Measurements from ENCODE around the gene ALOX15. TPM values are rescaled to one million over a fixed set of nuclear protein-coding genes. Genes with fewer than 3 reads are reported as not detected.

The ALOX15 gene
- total RNA-seq, 4 donors from 2014 or later, result not detected

GRCh38 chr17:4678448-4679026 is 37.1 kb upstream of the ALOX15 start:
- intact Hi-C loops (cut with DNase I), result no loop called here
- DNase-seq (ENCODE audit: extremely low spot score), result no peak
- H3K4me1 ChIP-seq, result peaks cover 0 to 8% (median 3%) of the 10 kb centered on the region in 4 donors
- TF ChIP-seq CTCF (IDR thresholded peaks at IDR 0.05) (no peak), POLR2AphosphoS5 (IDR thresholded peaks at IDR 0.05) (no peak), EP300 (IDR thresholded peaks at IDR 0.05) (no peak), POLR2A (IDR thresholded peaks at IDR 0.05; ENCODE audit: low read depth) (no peak)
- no peak overlapping the region for H3K4me3 ChIP-seq
- peaks cover 38 to 95% (median 84%) of the 10 kb centered on the region in 4 donors for H3K36me3 ChIP-seq
- H3K27me3 ChIP-seq, result no peaks in the 10 kb centered on the region
- 59% methylated on average over 12 of the region's 14 CpGs for WGBS
- H3K27ac ChIP-seq (replicated peaks in 1 of 4), result no peak overlapping the region
- no peaks in the 10 kb centered on the region for H3K9me3 ChIP-seq

DNA sequence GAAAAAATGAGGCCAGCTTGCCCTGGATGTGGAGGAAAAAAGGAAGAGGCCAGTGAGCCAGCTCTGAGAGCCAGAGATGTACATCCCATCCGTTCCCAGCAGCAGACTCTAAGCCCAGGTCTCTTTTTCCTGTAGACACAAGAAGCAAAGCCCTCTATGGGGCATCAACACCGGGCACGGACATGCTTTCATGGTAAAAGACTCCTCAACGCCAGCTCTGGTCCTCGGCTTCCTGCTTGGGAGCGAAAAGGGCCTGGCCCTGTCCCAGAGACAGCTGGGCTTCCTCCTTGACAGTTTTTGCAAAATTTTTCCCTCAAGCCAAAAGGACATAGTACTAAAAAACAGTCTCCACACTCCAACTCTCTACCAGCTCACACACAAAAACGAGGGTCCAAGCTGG is 35.3 kb upstream of the ALOX15 start:
- no peak for DNase-seq (ENCODE audit: extremely low spot score)
- H3K27me3 ChIP-seq, result no peaks in the 10 kb centered on the region
- intact Hi-C loops (cut with DNase I), result no loop called here
- no peak overlapping the region for H3K27ac ChIP-seq (replicated peaks in 1 of 4)
- H3K9me3 ChIP-seq, result no peaks in the 10 kb centered on the region
- WGBS, result 70% methylated on average over 7 of the region's 7 CpGs
- H3K36me3 ChIP-seq, result peaks cover 39 to 100% (median 90%) of the 10 kb centered on the region in 4 donors
- no peak overlapping the region for H3K4me3 ChIP-seq
- TF ChIP-seq EP300 (IDR thresholded peaks at IDR 0.05), result no peak
- TF ChIP-seq POLR2A (IDR thresholded peaks at IDR 0.05; ENCODE audit: low read depth), result no peak
- no peak for TF ChIP-seq POLR2AphosphoS5 (IDR thresholded peaks at IDR 0.05)
- no peak for TF ChIP-seq CTCF (IDR thresholded peaks at IDR 0.05)
- peaks cover 0 to 7% (median 3%) of the 10 kb centered on the region in 4 donors for H3K4me1 ChIP-seq

- TF ChIP-seq EP300 (IDR thresholded peaks at IDR 0.05) (no peak), POLR2A (IDR thresholded peaks at IDR 0.05; ENCODE audit: low read depth) (no peak), POLR2AphosphoS5 (IDR thresholded peaks at IDR 0.05) (no peak), CTCF (IDR thresholded peaks at IDR 0.05) (no peak)
- Histone ChIP-seq H3K4me3 (no peak overlapping the region), H3K4me1 (peaks cover 0 to 7% (median 3%) of the 10 kb centered on the region in 4 donors), H3K27ac (replicated peaks in 1 of 4) (no peak overlapping the region), H3K9me3 (no peaks in the 10 kb centered on the region), H3K36me3 (peaks cover 39 to 100% (median 90%) of the 10 kb centered on the region in 4 donors), H3K27me3 (no peaks in the 10 kb centered on the region)
- intact Hi-C loops (cut with DNase I), result no loop called here
- no peak for DNase-seq (ENCODE audit: extremely low spot score)
- 94% methylated on average over 10 of the region's 10 CpGs for WGBS
Measured at GRCh38 chr17:4675791-4676190, 34.3 kb upstream of the ALOX15 start.

DNA sequence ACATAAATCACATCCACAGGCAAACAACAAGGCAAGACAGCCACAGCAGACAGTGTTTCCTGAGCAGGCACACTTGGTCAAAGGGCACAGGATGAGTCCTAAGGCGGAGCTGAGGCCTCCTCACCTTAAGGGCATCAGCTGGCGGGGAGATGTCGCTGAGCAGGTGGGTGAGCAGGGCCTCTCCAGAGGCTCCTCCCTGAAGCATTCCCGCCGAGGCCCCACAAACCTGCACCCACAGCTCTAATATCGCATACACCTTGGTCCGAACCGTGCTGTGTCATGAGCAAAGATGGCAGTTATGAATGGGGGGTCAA is 33.2 kb upstream of the ALOX15 start:
- no peaks in the 10 kb centered on the region for H3K27me3 ChIP-seq
- H3K4me1 ChIP-seq, result peaks cover 0 to 7% (median 3%) of the 10 kb centered on the region in 4 donors
- peaks cover 39 to 98% (median 84%) of the 10 kb centered on the region in 4 donors for H3K36me3 ChIP-seq
- DNase-seq (ENCODE audit: extremely low spot score), result no peak
- intact Hi-C loops (cut with DNase I), result no loop called here
- 98% methylated on average over 8 of the region's 8 CpGs for WGBS
- H3K9me3 ChIP-seq, result no peaks in the 10 kb centered on the region
- TF ChIP-seq POLR2AphosphoS5 (IDR thresholded peaks at IDR 0.05) (no peak), EP300 (IDR thresholded peaks at IDR 0.05) (no peak), CTCF (IDR thresholded peaks at IDR 0.05) (no peak), POLR2A (IDR thresholded peaks at IDR 0.05; ENCODE audit: low read depth) (no peak)
- H3K27ac ChIP-seq (replicated peaks in 1 of 4), result no peak overlapping the region
- no peak overlapping the region for H3K4me3 ChIP-seq

All from esophagus muscularis mucosa (tissue), 4 donors.